ENCODE measurements around the gene DVL2. TPM values are rescaled to one million over a fixed set of nuclear protein-coding genes. Genes with fewer than 3 reads are reported as not detected.

DVL2 gene
- total and polyA plus RNA-seq, 2 of the 13 experiments (the other 11 are each of a cell fraction or from before 2014, with no cell fraction given), result 5.7 to 38.2 TPM

DNA sequence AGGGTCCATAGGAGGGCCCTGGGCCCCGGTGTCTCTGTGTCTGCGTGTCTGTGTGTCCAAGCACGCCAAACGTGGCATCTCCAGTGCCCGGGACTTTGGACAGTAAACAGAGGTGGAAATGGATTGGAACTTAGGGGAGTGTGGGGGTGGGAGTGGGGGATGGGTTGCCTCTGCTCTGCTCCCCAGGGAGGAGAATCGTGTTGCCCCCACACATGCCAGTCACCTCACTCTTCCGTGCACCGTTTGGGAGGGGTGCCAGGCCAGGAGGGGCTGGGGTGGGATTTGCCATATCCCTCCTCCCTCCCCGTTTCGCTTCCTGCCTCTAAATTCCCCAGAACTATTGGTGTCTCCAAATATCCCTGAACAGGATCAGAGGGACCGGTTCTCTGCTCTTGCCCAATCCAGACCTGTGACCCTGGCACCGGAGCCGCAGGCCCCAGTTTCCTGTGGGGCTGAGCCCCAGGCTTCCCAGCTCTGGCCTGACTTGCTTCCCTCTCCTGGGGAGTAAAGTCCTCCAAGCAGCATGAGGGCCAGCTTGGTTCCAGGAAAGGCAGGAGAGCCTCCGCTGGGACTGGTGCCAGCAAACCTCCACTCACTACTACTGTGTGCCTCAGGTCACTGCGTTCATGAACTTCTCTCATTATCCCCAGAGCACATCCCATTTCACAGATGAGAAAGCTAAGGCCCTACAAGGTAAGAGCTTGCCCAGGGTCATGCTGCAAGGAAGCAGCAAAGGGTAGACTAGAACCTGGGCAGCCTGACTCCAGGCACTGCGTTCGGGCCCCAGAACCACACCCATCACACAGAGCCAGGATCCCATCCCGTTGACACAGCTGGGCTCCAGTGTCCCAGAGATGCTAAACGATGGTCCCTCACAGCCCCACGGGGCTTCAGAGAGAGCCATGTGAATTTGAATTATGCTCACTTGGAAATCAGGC is 54.7 kb downstream of the DVL2 start, which contains the start of gene ASGR1 (continued):
- TF ChIP-seq, protein P1, sequence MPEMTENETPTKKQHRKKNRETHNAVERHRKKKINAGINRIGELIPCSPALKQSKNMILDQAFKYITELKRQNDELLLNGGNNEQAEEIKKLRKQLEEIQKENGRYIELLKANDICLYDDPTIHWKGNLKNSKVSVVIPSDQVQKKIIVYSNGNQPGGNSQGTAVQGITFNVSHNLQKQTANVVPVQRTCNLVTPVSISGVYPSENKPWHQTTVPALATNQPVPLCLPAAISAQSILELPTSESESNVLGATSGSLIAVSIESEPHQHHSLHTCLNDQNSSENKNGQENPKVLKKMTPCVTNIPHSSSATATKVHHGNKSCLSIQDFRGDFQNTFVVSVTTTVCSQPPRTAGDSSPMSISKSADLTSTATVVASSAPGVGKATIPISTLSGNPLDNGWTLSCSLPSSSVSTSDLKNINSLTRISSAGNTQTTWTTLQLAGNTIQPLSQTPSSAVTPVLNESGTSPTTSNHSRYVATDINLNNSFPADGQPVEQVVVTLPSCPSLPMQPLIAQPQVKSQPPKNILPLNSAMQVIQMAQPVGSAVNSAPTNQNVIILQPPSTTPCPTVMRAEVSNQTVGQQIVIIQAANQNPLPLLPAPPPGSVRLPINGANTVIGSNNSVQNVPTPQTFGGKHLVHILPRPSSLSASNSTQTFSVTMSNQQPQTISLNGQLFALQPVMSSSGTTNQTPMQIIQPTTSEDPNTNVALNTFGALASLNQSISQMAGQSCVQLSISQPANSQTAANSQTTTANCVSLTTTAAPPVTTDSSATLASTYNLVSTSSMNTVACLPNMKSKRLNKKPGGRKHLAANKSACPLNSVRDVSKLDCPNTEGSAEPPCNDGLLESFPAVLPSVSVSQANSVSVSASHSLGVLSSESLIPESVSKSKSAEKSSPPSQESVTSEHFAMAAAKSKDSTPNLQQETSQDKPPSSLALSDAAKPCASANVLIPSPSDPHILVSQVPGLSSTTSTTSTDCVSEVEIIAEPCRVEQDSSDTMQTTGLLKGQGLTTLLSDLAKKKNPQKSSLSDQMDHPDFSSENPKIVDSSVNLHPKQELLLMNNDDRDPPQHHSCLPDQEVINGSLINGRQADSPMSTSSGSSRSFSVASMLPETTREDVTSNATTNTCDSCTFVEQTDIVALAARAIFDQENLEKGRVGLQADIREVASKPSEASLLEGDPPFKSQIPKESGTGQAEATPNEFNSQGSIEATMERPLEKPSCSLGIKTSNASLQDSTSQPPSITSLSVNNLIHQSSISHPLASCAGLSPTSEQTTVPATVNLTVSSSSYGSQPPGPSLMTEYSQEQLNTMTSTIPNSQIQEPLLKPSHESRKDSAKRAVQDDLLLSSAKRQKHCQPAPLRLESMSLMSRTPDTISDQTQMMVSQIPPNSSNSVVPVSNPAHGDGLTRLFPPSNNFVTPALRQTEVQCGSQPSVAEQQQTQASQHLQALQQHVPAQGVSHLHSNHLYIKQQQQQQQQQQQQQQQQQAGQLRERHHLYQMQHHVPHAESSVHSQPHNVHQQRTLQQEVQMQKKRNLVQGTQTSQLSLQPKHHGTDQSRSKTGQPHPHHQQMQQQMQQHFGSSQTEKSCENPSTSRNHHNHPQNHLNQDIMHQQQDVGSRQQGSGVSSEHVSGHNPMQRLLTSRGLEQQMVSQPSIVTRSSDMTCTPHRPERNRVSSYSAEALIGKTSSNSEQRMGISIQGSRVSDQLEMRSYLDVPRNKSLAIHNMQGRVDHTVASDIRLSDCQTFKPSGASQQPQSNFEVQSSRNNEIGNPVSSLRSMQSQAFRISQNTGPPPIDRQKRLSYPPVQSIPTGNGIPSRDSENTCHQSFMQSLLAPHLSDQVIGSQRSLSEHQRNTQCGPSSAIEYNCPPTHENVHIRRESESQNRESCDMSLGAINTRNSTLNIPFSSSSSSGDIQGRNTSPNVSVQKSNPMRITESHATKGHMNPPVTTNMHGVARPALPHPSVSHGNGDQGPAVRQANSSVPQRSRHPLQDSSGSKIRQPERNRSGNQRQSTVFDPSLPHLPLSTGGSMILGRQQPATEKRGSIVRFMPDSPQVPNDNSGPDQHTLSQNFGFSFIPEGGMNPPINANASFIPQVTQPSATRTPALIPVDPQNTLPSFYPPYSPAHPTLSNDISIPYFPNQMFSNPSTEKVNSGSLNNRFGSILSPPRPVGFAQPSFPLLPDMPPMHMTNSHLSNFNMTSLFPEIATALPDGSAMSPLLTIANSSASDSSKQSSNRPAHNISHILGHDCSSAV (CRISPR knock-in tag; IDR thresholded peaks at IDR 0.05; ENCODE audit: borderline replicate concordance), result no peak
- TF ChIP-seq TEAD3 (CRISPR knock-in tag; optimal IDR thresholded peaks at IDR 0.05; ENCODE audit: borderline replicate concordance) (peak; percentile 82), ZNF431 (CRISPR knock-in tag; IDR thresholded peaks at IDR 0.05; ENCODE audit: borderline replicate concordance, low read depth) (peak; percentile 49; the same call in 1 of the 2 replicates), NR2F2 (IDR thresholded peaks at IDR 0.05; ENCODE audit: borderline replicate concordance, low read depth) (peak; percentile 77), ARNTL (CRISPR knock-in tag; IDR thresholded peaks at IDR 0.05) (no peak; the same call in 1 of the 2 replicates), SPEN (CRISPR knock-in tag; IDR thresholded peaks at IDR 0.05; ENCODE audit: low read depth) (peak; percentile 69; the same call in 1 of the 2 replicates), NFKBIZ (CRISPR knock-in tag; IDR thresholded peaks at IDR 0.05) (peak; percentile 75), ZNF501 (CRISPR knock-in tag; IDR thresholded peaks at IDR 0.05) (peak; percentile 88), NFE2L2 (IDR thresholded peaks at IDR 0.05; ENCODE audit: low read length) (no peak), RXRA (CRISPR knock-in tag; IDR thresholded peaks at IDR 0.05) (peak; percentile 86)
- TF ChIP-seq, protein P2, sequence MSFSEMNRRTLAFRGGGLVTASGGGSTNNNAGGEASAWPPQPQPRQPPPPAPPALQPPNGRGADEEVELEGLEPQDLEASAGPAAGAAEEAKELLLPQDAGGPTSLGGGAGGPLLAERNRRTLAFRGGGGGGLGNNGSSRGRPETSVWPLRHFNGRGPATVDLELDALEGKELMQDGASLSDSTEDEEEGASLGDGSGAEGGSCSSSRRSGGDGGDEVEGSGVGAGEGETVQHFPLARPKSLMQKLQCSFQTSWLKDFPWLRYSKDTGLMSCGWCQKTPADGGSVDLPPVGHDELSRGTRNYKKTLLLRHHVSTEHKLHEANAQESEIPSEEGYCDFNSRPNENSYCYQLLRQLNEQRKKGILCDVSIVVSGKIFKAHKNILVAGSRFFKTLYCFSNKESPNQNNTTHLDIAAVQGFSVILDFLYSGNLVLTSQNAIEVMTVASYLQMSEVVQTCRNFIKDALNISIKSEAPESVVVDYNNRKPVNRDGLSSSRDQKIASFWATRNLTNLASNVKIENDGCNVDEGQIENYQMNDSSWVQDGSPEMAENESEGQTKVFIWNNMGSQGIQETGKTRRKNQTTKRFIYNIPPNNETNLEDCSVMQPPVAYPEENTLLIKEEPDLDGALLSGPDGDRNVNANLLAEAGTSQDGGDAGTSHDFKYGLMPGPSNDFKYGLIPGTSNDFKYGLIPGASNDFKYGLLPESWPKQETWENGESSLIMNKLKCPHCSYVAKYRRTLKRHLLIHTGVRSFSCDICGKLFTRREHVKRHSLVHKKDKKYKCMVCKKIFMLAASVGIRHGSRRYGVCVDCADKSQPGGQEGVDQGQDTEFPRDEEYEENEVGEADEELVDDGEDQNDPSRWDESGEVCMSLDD (CRISPR knock-in tag; IDR thresholded peaks at IDR 0.05; ENCODE audit: borderline replicate concordance), result peak; percentile 94
- TF ChIP-seq, protein P3, sequence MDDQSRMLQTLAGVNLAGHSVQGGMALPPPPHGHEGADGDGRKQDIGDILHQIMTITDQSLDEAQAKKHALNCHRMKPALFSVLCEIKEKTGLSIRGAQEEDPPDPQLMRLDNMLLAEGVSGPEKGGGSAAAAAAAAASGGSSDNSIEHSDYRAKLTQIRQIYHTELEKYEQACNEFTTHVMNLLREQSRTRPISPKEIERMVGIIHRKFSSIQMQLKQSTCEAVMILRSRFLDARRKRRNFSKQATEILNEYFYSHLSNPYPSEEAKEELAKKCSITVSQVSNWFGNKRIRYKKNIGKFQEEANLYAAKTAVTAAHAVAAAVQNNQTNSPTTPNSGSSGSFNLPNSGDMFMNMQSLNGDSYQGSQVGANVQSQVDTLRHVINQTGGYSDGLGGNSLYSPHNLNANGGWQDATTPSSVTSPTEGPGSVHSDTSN (CRISPR knock-in tag; IDR thresholded peaks at IDR 0.05; ENCODE audit: borderline replicate concordance), result no peak
- TF ChIP-seq, protein P4, sequence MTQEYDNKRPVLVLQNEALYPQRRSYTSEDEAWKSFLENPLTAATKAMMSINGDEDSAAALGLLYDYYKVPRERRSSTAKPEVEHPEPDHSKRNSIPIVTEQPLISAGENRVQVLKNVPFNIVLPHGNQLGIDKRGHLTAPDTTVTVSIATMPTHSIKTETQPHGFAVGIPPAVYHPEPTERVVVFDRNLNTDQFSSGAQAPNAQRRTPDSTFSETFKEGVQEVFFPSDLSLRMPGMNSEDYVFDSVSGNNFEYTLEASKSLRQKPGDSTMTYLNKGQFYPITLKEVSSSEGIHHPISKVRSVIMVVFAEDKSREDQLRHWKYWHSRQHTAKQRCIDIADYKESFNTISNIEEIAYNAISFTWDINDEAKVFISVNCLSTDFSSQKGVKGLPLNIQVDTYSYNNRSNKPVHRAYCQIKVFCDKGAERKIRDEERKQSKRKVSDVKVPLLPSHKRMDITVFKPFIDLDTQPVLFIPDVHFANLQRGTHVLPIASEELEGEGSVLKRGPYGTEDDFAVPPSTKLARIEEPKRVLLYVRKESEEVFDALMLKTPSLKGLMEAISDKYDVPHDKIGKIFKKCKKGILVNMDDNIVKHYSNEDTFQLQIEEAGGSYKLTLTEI (CRISPR knock-in tag; conservative IDR thresholded peaks at IDR 0.05), result no peak

Data from HepG2 (cell line).